NCI-H2081 (cell line): ENCODE data around the gene ST3GAL2.
"Not testable (repeated sequence)": the region's sequence is repeated elsewhere in the genome, so short reads cannot be mapped to it uniquely, and the experiment has no call there.

Experiments used
- DNase-seq, 2 experiments: peaks; one replicate each; lab custom pipeline; 2025; lab: John Stamatoyannopoulos, UW

ST3GAL2 gene

GRCh38 chr16:70417661-70418060, 21.2 kb downstream of the ST3GAL2 start:
- DNase-seq = no peak

GRCh38 chr16:70416748-70417616, 21.9 kb downstream of the ST3GAL2 start:
- DNase-seq = no peak

GRCh38 chr16:70413572-70413971, 25.3 kb downstream of the ST3GAL2 start:
- not testable (repeated sequence) for DNase-seq

- no peak for DNase-seq
Measured at GRCh38 chr16:70412385-70412784, 26.5 kb downstream of the ST3GAL2 start.

- no peak for DNase-seq
Measured at GRCh38 chr16:70410734-70411133, 28.2 kb downstream of the ST3GAL2 start.

GRCh38 chr16:70407811-70408274, 31.1 kb downstream of the ST3GAL2 start:
- DNase-seq = no peak

GRCh38 chr16:70406104-70406503, 32.8 kb downstream of the ST3GAL2 start:
- DNase-seq = not testable (repeated sequence)

- no peak for DNase-seq
Measured at GRCh38 chr16:70402916-70403659, 35.8 kb downstream of the ST3GAL2 start.

- no peak for DNase-seq
Measured at GRCh38 chr16:70399951-70400350, 38.9 kb downstream of the ST3GAL2 start.

- DNase-seq = no peak
Measured at GRCh38 chr16:70399381-70399780, 39.5 kb downstream of the ST3GAL2 start.

- no peak for DNase-seq
Measured at GRCh38 chr16:70398177-70398743, 40.6 kb downstream of the ST3GAL2 start.

- no peak for DNase-seq
Measured at GRCh38 chr16:70396246-70396904, 42.5 kb downstream of the ST3GAL2 start.

GRCh38 chr16:70395345-70395901, 43.5 kb downstream of the ST3GAL2 start:
- peak in 1 of 2 experiments; percentile 3 for DNase-seq

- DNase-seq = no peak
Measured at GRCh38 chr16:70394853-70395252, 44.0 kb downstream of the ST3GAL2 start.

GRCh38 chr16:70393662-70394061, 45.2 kb downstream of the ST3GAL2 start:
- no peak for DNase-seq

GRCh38 chr16:70392606-70393005, 46.3 kb downstream of the ST3GAL2 start:
- DNase-seq = no peak

GRCh38 chr16:70391881-70392481, 46.9 kb downstream of the ST3GAL2 start:
- no peak for DNase-seq

GRCh38 chr16:70391446-70391845, 47.5 kb downstream of the ST3GAL2 start:
- DNase-seq = no peak

- no peak for DNase-seq
Measured at GRCh38 chr16:70390774-70391173, 48.1 kb downstream of the ST3GAL2 start.

- no peak for DNase-seq
Measured at GRCh38 chr16:70388006-70388680, 50.8 kb downstream of the ST3GAL2 start.
